Upper lobe of right lung (tissue), 1 donor: ENCODE measurements around the gene LONRF2. TPM values are rescaled to one million over a fixed set of nuclear protein-coding genes. Genes with fewer than 3 reads are reported as not detected.

Source experiments
- ATAC-seq: fragments of 200-7000 bp; cut with Tn5 transposase; one replicate; pipeline ENCODE4 v1.9.1; 2020; ENCODE audit warnings: mild to moderate bottlenecking, moderate library complexity
- DNase-seq: peaks from one replicate; pipeline ENCODE4 v3.0.0-alpha.2; 2020
- H3K27ac ChIP-seq: fragments of 200-600 bp; one replicate; pipeline ENCODE4 v1.8.0; 2022
- H3K27me3 ChIP-seq: fragments of 200-600 bp; one replicate; pipeline ENCODE4 v1.8.0; 2022; ENCODE audit warnings: mild to moderate bottlenecking
- H3K36me3 ChIP-seq: fragments of 200-600 bp; one replicate; pipeline ENCODE4 v1.8.0; 2022
- H3K4me1 ChIP-seq: fragments of 200-600 bp; one replicate; pipeline ENCODE4 v1.8.0; 2022
- H3K4me3 ChIP-seq: fragments of 200-600 bp; one replicate; pipeline ENCODE4 v1.8.0; 2022; ENCODE audit warnings: mild to moderate bottlenecking
- H3K9me3 ChIP-seq: fragments of 200-600 bp; one replicate; pipeline ENCODE4 v1.8.0; 2022
- CTCF ChIP-seq: fragments of 200-600 bp; IDR thresholded peaks from one replicate; pipeline ENCODE4 v1.8.0; 2022; ENCODE audit warnings: antibody characterized with exemption
- intact Hi-C: fragments of 100-400 bp; cut with DNase I; formaldehyde crosslinking; loops from one replicate; pipeline ENCODE4 v1.11.0; 2022
- total RNA-seq: library from RNA; stranded (reverse); fragmentation: NEBNext Ultra II Directional; extraction: Animal tissue kit (Norgen Biotek cat#: 25700); gene quantifications from one replicate; pipeline ENCODE4 v1.2.1, GENCODE V29; 2021
- donor health status: DM: no; HTN: yes; CAD: no; lungs with severe emphysema.

Gene LONRF2
- total RNA-seq, 1 donor from 2014 or later = 4.2 TPM

- Histone ChIP-seq H3K27me3 (no peaks in the 10 kb centered on the region), H3K4me1 (no peaks in the 10 kb centered on the region), H3K9me3 (no peaks in the 10 kb centered on the region), H3K4me3 (no peak overlapping the region), H3K36me3 (no peaks in the 10 kb centered on the region), H3K27ac (no peak overlapping the region)
- ATAC-seq (no peak), DNase-seq (no peak)
- intact Hi-C loops = no loop called here
- no peak for TF ChIP-seq CTCF
Observed at GRCh38 chr2:100309311-100309710, 13.0 kb downstream of the LONRF2 start.

- Histone ChIP-seq H3K4me3 (no peak overlapping the region), H3K27ac (no peak overlapping the region), H3K36me3 (no peaks in the 10 kb centered on the region), H3K9me3 (no peaks in the 10 kb centered on the region), H3K27me3 (no peaks in the 10 kb centered on the region), H3K4me1 (no peaks in the 10 kb centered on the region)
- TF ChIP-seq CTCF = no peak
- intact Hi-C loops = no loop called here
- ATAC-seq = no peak
- no peak for DNase-seq
Observed at GRCh38 chr2:100303744-100304143, 18.6 kb downstream of the LONRF2 start.

- H3K36me3 ChIP-seq = no peaks in the 10 kb centered on the region
- intact Hi-C loops = no loop called here
Observed at GRCh38 chr2:100302585-100302892, 19.8 kb downstream of the LONRF2 start.

GRCh38 chr2:100301881-100302584 is 20.3 kb downstream of the LONRF2 start:
- H3K4me1 ChIP-seq = no peaks in the 10 kb centered on the region
- TF ChIP-seq CTCF = no peak
- H3K27ac ChIP-seq = no peak overlapping the region
- H3K4me3 ChIP-seq = no peak overlapping the region
- intact Hi-C loops = no loop called here
- H3K36me3 ChIP-seq = no peaks in the 10 kb centered on the region
- ATAC-seq (no peak), DNase-seq (no peak)
- H3K27me3 ChIP-seq = peaks cover 7% of the 10 kb centered on the region
- no peaks in the 10 kb centered on the region for H3K9me3 ChIP-seq

More at GRCh38 chr2:100302585-100302892, 19.8 kb downstream of the LONRF2 start:
- no peak for DNase-seq
- H3K4me3 ChIP-seq = no peak overlapping the region
- H3K9me3 ChIP-seq = no peaks in the 10 kb centered on the region
- H3K27me3 ChIP-seq = peaks cover 7% of the 10 kb centered on the region
- TF ChIP-seq CTCF = no peak
- no peaks in the 10 kb centered on the region for H3K4me1 ChIP-seq
- H3K27ac ChIP-seq = no peak overlapping the region
- no peak for ATAC-seq

- Histone ChIP-seq H3K36me3 (no peaks in the 10 kb centered on the region), H3K27me3 (peaks cover 7% of the 10 kb centered on the region), H3K27ac (no peak overlapping the region), H3K4me3 (no peak overlapping the region), H3K4me1 (no peaks in the 10 kb centered on the region), H3K9me3 (no peaks in the 10 kb centered on the region)
- ATAC-seq (no peak), DNase-seq (no peak)
- intact Hi-C loops = no loop called here
- no peak for TF ChIP-seq CTCF
Observed at GRCh38 chr2:100299548-100299947, 22.8 kb downstream of the LONRF2 start.

GRCh38 chr2:100297511-100297910 is 24.8 kb downstream of the LONRF2 start:
- peaks cover 7% of the 10 kb centered on the region for H3K27me3 ChIP-seq
- TF ChIP-seq CTCF = no peak
- H3K27ac ChIP-seq = no peak overlapping the region
- ATAC-seq (no peak), DNase-seq (no peak)
- no peaks in the 10 kb centered on the region for H3K4me1 ChIP-seq
- H3K9me3 ChIP-seq = no peaks in the 10 kb centered on the region
- intact Hi-C loops = no loop called here
- no peak overlapping the region for H3K4me3 ChIP-seq
- H3K36me3 ChIP-seq = no peaks in the 10 kb centered on the region
